ENCODE measurements around the gene EMILIN3.

The EMILIN3 gene

GRCh38 chr20:41344938-41345728, 21.5 kb downstream of the EMILIN3 start:
- DNase-seq (ENCODE audit: low read depth in 1 of 2, low spot score in 1 of 2), result no peak
- H3K27me3 ChIP-seq (ENCODE audit: insufficient read depth, poor library complexity, severe bottlenecking), result no peaks in the 10 kb centered on the region
- H3K27ac ChIP-seq (replicated peaks), result no peak overlapping the region
- no peak overlapping the region for H3K4me3 ChIP-seq (replicated peaks; ENCODE audit: insufficient read depth, low read length)
- no peak for TF ChIP-seq POLR2AphosphoS5 (IDR thresholded peaks at IDR 0.05; ENCODE audit: low read depth)
- TF ChIP-seq GABPA (IDR thresholded peaks at IDR 0.05; ENCODE audit: low read depth), result no peak
- TF ChIP-seq, protein P1, sequence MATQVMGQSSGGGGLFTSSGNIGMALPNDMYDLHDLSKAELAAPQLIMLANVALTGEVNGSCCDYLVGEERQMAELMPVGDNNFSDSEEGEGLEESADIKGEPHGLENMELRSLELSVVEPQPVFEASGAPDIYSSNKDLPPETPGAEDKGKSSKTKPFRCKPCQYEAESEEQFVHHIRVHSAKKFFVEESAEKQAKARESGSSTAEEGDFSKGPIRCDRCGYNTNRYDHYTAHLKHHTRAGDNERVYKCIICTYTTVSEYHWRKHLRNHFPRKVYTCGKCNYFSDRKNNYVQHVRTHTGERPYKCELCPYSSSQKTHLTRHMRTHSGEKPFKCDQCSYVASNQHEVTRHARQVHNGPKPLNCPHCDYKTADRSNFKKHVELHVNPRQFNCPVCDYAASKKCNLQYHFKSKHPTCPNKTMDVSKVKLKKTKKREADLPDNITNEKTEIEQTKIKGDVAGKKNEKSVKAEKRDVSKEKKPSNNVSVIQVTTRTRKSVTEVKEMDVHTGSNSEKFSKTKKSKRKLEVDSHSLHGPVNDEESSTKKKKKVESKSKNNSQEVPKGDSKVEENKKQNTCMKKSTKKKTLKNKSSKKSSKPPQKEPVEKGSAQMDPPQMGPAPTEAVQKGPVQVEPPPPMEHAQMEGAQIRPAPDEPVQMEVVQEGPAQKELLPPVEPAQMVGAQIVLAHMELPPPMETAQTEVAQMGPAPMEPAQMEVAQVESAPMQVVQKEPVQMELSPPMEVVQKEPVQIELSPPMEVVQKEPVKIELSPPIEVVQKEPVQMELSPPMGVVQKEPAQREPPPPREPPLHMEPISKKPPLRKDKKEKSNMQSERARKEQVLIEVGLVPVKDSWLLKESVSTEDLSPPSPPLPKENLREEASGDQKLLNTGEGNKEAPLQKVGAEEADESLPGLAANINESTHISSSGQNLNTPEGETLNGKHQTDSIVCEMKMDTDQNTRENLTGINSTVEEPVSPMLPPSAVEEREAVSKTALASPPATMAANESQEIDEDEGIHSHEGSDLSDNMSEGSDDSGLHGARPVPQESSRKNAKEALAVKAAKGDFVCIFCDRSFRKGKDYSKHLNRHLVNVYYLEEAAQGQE (IDR thresholded peaks at IDR 0.05; ENCODE audit: insufficient replicate concordance, low read depth), result no peak
- no peak for TF ChIP-seq SPI1 (IDR thresholded peaks at IDR 0.05; ENCODE audit: borderline replicate concordance, low read depth)

DNA sequence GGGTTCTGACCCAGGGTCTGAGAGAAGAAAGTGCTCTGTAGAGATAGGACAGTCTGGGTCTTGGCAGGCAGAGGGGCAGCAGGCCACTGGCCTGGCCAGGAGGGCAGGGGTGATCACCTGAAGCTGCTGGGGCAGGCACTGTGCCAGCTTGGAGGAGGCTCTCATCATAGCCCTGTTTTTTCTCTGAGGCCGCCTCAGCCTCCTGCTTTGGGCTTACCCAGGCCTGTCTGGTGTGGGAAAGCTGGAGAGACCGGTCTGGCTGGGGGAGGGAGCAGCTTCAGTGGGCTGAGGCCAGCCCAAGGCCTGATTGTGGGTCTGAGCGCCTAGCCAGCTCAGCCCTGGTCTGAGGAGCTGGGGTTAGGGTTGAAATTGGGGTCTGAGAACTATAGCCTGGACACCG, 22.1 kb downstream of the EMILIN3 start:
- no peak overlapping the region for H3K27ac ChIP-seq (replicated peaks)
- H3K4me3 ChIP-seq (replicated peaks; ENCODE audit: insufficient read depth, low read length), result no peak overlapping the region
- TF ChIP-seq GABPA (IDR thresholded peaks at IDR 0.05; ENCODE audit: low read depth) (no peak), POLR2AphosphoS5 (IDR thresholded peaks at IDR 0.05; ENCODE audit: low read depth) (no peak), SPI1 (IDR thresholded peaks at IDR 0.05; ENCODE audit: borderline replicate concordance, low read depth) (no peak)
- TF ChIP-seq, protein P1 (IDR thresholded peaks at IDR 0.05; ENCODE audit: insufficient replicate concordance, low read depth), result no peak
- TF ChIP-seq, protein P2, sequence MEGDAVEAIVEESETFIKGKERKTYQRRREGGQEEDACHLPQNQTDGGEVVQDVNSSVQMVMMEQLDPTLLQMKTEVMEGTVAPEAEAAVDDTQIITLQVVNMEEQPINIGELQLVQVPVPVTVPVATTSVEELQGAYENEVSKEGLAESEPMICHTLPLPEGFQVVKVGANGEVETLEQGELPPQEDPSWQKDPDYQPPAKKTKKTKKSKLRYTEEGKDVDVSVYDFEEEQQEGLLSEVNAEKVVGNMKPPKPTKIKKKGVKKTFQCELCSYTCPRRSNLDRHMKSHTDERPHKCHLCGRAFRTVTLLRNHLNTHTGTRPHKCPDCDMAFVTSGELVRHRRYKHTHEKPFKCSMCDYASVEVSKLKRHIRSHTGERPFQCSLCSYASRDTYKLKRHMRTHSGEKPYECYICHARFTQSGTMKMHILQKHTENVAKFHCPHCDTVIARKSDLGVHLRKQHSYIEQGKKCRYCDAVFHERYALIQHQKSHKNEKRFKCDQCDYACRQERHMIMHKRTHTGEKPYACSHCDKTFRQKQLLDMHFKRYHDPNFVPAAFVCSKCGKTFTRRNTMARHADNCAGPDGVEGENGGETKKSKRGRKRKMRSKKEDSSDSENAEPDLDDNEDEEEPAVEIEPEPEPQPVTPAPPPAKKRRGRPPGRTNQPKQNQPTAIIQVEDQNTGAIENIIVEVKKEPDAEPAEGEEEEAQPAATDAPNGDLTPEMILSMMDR (IDR thresholded peaks at IDR 0.05; ENCODE audit: insufficient read depth, low read length), result no peak
- H3K27me3 ChIP-seq (ENCODE audit: insufficient read depth, poor library complexity, severe bottlenecking), result no peaks in the 10 kb centered on the region
- no peak for DNase-seq (ENCODE audit: low read depth in 1 of 2, low spot score in 1 of 2)

DNA sequence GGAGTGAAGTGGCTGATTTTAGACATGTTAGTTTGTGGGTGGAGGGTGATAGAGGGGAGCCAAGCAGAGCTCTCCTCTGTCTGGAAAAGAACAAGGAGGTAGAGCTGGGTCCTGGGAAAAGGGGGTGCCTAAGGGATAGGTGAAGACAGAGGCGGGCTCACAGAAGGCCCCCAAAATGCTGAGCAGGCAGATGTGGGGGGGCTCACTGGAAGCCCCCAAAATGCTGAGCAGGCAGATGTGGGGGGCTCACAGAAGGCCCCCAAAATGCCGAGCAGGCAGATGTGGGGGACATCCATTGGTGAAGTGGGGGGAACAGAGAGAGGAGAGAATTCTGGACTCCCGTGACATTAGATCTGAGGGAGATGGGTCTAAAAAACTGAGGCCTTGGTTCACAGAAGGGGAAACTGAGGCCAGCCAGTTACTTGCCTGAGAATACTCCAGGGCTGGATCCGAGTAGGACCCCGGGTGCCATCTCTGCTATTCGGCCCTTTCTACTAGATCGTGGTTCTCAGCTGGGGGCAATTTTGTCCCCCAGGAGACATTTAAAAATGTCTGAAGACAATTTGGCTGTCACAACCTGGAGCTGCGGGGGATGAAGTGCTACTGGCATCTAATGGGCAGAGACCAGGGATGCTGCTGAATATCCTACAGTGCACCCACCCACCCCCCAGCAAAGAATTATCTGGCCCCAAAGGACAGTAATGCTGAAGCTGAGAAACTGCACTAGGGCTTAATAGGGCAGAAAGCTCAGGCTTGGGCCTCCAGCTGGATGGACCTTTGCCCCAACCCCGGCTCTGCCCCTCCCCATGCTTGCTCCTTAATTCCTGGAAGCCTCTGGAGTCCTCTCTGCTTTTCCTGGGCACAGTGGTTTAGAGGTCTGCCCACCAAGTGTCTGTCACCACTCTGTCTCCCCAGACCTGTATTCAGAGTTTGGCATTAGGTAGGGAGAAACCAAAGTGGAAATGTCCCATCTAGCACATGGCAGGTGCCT, 23.8 kb downstream of the EMILIN3 start:
- no peak overlapping the region for H3K27ac ChIP-seq (replicated peaks)
- H3K27me3 ChIP-seq (ENCODE audit: insufficient read depth, poor library complexity, severe bottlenecking), result peaks cover 4% of the 10 kb centered on the region
- TF ChIP-seq, protein P2 (IDR thresholded peaks at IDR 0.05; ENCODE audit: insufficient read depth, low read length), result no peak
- TF ChIP-seq, protein P1 (IDR thresholded peaks at IDR 0.05; ENCODE audit: insufficient replicate concordance, low read depth), result no peak
- TF ChIP-seq GABPA (IDR thresholded peaks at IDR 0.05; ENCODE audit: low read depth), result no peak
- no peak for DNase-seq (ENCODE audit: low read depth in 1 of 2, low spot score in 1 of 2)
- no peak overlapping the region for H3K4me3 ChIP-seq (replicated peaks; ENCODE audit: insufficient read depth, low read length)
